Chondrocyte (in vitro differentiated cells): ENCODE results near the gene BET1L. TPM values are rescaled to one million over a fixed set of nuclear protein-coding genes. Genes with fewer than 3 reads are reported as not detected.
"Not testable (repeated sequence)": the region's sequence is repeated elsewhere in the genome, so short reads cannot be mapped to it uniquely, and the experiment has no call there.

Experiments used
- DNase-seq: peaks from one replicate; pipeline ENCODE4 v3.0.0; 2021; ENCODE audit warnings: mixed read lengths, low spot score
- H3K27ac Mint-ChIP-seq: one replicate; pipeline ENCODE4 v1.8.0; 2021; ENCODE audit warnings: mild to moderate bottlenecking, moderate library complexity, mixed read lengths; ENCODE audit not compliant: unreplicated experiment
- H3K27me3 Mint-ChIP-seq: 2 replicates; pipeline ENCODE4 v1.8.0; 2021; ENCODE audit warnings: low read depth, mixed read lengths
- H3K36me3 Mint-ChIP-seq: 2 replicates; pipeline ENCODE4 v1.8.0; 2021; ENCODE audit warnings: low read depth, mixed read lengths
- H3K4me1 Mint-ChIP-seq: 2 replicates; pipeline ENCODE4 v1.8.0; 2021; ENCODE audit warnings: low read depth, mild to moderate bottlenecking, mixed read lengths
- H3K4me3 Mint-ChIP-seq: one replicate; pipeline ENCODE4 v1.8.0; 2021; ENCODE audit warnings: mild to moderate bottlenecking, moderate library complexity, mixed read lengths; ENCODE audit not compliant: unreplicated experiment
- H3K9me3 Mint-ChIP-seq: 2 replicates; pipeline ENCODE4 v1.8.0; 2021; ENCODE audit warnings: low read depth, mixed read lengths
- CTCF ChIP-seq: fragments of 200-600 bp; sonication (generic); IDR thresholded peaks from 2 replicates; pipeline ENCODE4 v1.5.0; 2021; ENCODE audit warnings: antibody characterized with exemption, mild to moderate bottlenecking, moderate library complexity
- total RNA-seq: library from RNA; stranded (reverse); gene quantifications from 3 replicates; pipeline ENCODE4 v1.2.1, GENCODE V29; 2021

BET1L gene
- total RNA-seq, 1 donor from 2014 or later, result 59.6 TPM

GRCh38 chr11:244376-244775 lies 37.2 kb upstream of the BET1L start:
- no peak for DNase-seq
- Mint-ChIP-seq H3K27me3 (no peaks in the 10 kb centered on the region), H3K27ac (no peak overlapping the region), H3K9me3 (no peaks in the 10 kb centered on the region), H3K36me3 (peaks cover 41% of the 10 kb centered on the region), H3K4me3 (no peak overlapping the region), H3K4me1 (peaks cover 6% of the 10 kb centered on the region)
- no peak for TF ChIP-seq CTCF

DNA sequence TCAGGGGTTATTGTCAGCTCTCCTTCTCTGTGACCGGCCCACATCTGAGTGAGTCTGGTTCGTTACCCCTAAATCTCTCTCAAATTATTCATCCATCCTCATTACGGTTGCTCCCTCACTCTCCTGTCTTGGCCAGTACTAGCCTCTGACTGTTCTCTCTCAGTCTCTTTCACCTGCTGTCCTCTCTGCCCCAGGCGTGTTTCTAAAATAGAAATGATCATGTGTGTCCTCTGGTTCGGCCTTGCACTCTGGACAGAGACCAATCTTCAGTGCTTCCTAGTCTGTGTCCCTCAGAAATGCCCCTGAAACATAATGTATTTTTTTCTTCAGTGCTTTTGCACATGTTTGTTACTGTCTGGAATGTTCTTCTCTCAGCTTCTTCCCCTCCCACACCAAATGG lies 34.4 kb upstream of the BET1L start:
- no peak for TF ChIP-seq CTCF
- DNase-seq, result no peak
- Mint-ChIP-seq H3K4me1 (peaks cover 22% of the 10 kb centered on the region), H3K4me3 (no peak overlapping the region), H3K27ac (peak overlapping the region; percentile 18), H3K9me3 (no peaks in the 10 kb centered on the region), H3K27me3 (no peaks in the 10 kb centered on the region), H3K36me3 (peaks cover 26% of the 10 kb centered on the region)

- Mint-ChIP-seq H3K4me3 (no peak overlapping the region), H3K4me1 (peaks cover 26% of the 10 kb centered on the region), H3K27me3 (no peaks in the 10 kb centered on the region), H3K9me3 (no peaks in the 10 kb centered on the region), H3K27ac (no peak overlapping the region), H3K36me3 (peaks cover 21% of the 10 kb centered on the region)
- DNase-seq, result no peak
- no peak for TF ChIP-seq CTCF
Measured at GRCh38 chr11:240315-240714, 33.1 kb upstream of the BET1L start.

DNA sequence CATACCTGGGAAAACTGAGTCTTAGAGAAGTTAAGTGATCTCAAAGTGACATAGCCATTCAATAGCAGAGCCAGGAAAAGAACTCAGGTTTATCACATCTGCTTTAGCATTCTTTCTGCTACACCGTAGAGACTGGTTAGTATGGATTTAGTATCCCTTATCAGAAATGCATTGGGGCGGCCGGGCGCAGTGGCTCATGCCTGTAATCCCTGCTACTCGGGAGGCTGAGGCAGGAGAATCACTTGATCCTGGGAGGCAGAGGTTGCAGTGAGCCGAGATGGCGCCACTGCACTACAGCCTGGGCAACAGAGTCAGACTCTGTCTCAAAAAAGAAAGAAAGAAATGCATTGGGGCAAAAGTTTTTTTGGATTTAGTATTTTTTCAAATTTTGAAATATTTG lies 31.1 kb upstream of the BET1L start:
- Mint-ChIP-seq H3K36me3 (peaks cover 15% of the 10 kb centered on the region), H3K4me1 (peaks cover 30% of the 10 kb centered on the region), H3K27ac (peak overlapping the region; percentile 36)
- H3K9me3 Mint-ChIP-seq, H3K27me3 Mint-ChIP-seq, DNase-seq, H3K4me3 Mint-ChIP-seq: not testable (repeated sequence)

- DNase-seq, result no peak
- peak; percentile 12 for TF ChIP-seq CTCF
- H3K4me3 Mint-ChIP-seq, result peak within 1 kb of the TSS; percentile 95
- peaks cover 9% of the 10 kb centered on the region for H3K36me3 Mint-ChIP-seq
- no peaks in the 10 kb centered on the region for H3K27me3 Mint-ChIP-seq
- H3K4me1 Mint-ChIP-seq, result peaks cover 30% of the 10 kb centered on the region
- no peaks in the 10 kb centered on the region for H3K9me3 Mint-ChIP-seq
- H3K27ac Mint-ChIP-seq, result peak within 1 kb of the TSS; percentile 97
Measured at GRCh38 chr11:236774-237767, 29.9 kb upstream of the BET1L start, which contains the start of gene PSMD13. Gene PSMD13, plus strand, starts transcription at chr11:236976. Its CDS starts 74 bp downstream, at chr11:237050.
